Right renal pelvis (tissue), 4 donors: ENCODE data around the gene EFEMP1. TPM values are rescaled to one million over a fixed set of nuclear protein-coding genes. Genes with fewer than 3 reads are reported as not detected.
A peak's percentile ranks its signal among the peaks of the same experiment; 100 is the strongest.

ENCODE experiments used
- DNase-seq, 4 donors: peaks; one replicate each; pipeline ENCODE4 v3.0.0-alpha.2; 2013; ENCODE audit warnings: low read depth in 4 of 4, low spot score in 3 of 4, missing footprints in 1 of 4
- polyA plus RNA-seq, 4 donors: library from polyadenylated mRNA; unstranded; fragments of 120-200 nt; gene quantifications; one replicate each; pipeline ENCODE4 v1.2.1, GENCODE V29; 2013; ENCODE audit not compliant: insufficient read length in 4 of 4

Gene EFEMP1
- polyA plus RNA-seq, 4 donors = 93.9 to 109 (median 104) TPM

DNA sequence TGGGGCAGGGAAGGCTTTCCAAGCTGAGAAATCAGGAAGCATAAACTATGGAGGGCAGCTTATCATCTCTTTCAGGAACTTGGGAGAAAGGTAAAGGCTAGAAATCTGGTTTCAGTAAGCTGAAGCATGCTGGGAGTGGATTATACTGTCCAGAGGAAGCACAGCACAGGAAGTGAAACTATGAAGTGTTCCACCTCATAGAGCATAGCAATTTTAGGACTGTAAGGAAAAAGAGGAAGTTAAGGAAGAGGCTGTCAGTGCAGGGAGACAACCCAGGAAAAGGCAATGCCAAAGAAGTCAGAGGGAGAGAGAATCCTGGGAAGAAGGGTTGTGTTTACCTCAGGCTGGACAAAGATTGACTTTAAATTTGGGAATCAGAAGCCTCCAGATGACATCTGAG, 51.9 kb downstream of the EFEMP1 start:
- no peak for DNase-seq

- DNase-seq = no peak
These were observed 53.8 kb downstream of the EFEMP1 start for GRCh38 chr2:55869637-55870325.

GRCh38 chr2:55865096-55865835, 58.3 kb downstream of the EFEMP1 start:
- DNase-seq = no peak

DNA sequence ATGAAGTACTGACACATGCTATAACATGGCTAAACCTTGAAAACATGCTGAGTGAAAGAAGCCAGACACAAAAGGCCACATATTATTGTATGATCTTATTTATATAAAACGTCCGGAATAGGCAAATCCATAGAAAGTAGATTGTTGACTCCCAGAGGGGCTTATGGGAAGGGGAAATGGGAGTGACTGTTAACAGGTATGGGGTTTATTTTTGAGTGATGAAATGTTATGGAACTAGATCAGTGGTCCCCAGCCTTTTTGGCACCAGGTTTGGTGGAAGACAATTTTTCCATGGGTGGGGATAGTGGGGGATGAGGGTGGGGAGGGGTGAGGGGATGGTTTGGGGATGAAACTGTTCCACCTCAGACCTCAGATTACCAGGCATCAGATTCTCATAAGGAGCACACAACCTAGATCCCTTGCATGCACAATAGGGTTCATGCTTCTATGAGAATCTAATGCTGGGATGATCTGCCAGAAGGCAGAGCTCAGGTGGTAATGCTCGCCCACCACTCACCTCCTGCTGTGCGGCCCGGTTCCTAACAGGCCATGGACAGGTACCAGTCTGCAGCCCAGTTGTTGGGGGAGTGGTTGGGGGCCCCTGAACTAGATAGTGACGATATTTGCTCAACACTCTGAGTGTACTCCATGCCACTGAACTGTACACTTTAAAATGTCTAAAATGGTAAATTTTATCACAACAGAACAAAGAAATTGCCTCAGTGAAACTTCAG, 59.1 kb downstream of the EFEMP1 start:
- no peak for DNase-seq

GRCh38 chr2:55862673-55863390, 60.8 kb downstream of the EFEMP1 start:
- DNase-seq = no peak

GRCh38 chr2:55862246-55862645, 61.3 kb downstream of the EFEMP1 start:
- DNase-seq = no peak

DNA sequence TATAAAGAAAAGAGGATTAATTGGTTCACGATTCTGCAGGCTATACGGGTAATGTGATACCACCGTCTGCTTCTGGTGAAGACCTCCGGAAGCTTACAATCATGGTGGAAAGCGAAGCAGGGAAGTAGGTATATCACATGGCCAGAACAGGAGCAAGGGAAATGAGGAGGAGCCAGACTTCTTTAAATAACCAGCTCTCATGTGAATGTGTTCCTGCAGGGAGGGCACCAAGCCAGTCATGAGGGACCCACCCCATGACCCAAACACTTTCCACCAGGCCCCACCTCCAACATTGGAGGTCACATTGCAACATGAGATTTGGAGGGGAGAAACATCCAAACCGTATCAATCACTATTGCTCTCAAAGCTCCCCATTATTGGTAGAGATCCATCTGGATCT, 61.8 kb downstream of the EFEMP1 start:
- no peak for DNase-seq

- no peak for DNase-seq
These were observed 62.8 kb downstream of the EFEMP1 start for GRCh38 chr2:55860832-55861231.

DNA sequence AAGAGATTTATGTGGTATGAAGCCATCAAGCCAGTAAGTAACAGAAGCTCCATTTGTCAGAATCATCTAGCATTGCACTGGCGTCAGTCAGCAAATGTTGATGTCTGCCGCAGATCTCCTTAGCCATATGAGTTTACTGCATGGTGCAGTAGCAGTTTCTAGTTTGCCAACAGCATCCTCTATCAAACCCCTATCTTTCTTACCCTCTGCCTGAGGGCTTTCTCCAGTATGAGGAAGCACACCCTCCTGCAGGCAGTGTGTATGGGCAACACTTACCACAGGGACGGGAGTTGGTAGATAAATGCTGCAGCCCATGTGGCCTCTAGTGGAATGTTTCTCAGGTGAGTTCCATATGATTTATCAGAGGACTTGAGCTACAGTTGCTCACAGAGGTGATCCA, 63.7 kb downstream of the EFEMP1 start:
- DNase-seq = no peak

GRCh38 chr2:55857766-55858165, 65.8 kb downstream of the EFEMP1 start:
- DNase-seq = no peak

DNA sequence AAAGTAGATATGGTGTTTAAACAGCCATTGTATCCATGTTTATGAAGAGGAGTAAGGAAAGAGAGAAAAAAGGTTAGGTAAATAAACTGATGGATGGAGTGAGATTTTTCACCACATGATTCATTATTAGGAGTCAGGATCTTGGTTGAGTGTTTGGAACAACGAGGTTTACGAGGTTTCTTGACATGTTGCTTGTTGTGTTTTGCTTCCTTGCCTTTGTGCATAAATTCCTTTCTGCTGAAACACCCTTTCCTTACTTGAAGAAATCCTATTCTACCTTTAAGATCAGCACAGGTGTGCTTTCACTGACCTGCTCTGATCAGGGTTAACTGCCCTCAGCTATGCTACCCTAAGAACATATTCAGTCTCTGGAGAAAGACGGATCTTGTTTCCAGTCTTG, 66.6 kb downstream of the EFEMP1 start:
- DNase-seq = no peak

GRCh38 chr2:55848096-55848495, 75.5 kb downstream of the EFEMP1 start:
- no peak for DNase-seq

DNA sequence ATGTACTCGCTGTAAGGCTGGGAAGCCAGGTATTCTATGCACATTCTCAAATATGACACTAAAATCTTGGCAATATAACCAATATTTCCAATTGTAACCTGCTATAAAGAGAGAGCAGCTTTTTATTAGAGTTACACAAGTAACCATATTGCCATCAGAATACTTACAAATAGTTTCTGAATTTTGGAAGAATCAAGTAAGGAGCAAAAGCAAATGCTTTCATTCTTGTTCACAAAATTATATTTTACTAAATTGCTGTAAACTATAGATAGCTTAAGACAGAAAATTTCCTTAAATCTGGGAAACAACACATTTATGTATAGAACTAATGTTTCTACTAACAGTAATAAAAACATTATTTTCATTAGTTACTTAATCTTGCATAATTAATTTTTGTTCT, 77.2 kb downstream of the EFEMP1 start:
- DNase-seq = no peak

DNA sequence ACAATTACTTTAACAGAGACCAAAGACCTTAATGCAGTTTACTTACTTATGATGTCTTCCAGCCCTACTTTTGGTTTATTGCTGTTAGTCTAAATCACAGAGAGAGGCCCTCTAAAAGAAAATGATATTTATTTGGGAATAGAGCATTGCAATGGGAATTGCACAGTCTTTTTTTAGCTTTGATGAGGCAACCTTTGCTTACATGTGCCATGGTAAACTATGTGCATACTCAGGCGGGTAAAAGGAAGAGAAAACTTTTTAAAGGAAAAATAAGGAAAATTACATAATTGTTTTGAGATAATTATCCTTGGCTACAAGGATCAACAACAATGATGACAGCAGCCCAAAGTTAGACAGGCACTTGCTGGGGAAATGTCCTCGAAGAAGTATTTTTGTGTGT, 78.6 kb downstream of the EFEMP1 start:
- DNase-seq = no peak

GRCh38 chr2:55843994-55844345, 79.6 kb downstream of the EFEMP1 start:
- no peak for DNase-seq

DNA sequence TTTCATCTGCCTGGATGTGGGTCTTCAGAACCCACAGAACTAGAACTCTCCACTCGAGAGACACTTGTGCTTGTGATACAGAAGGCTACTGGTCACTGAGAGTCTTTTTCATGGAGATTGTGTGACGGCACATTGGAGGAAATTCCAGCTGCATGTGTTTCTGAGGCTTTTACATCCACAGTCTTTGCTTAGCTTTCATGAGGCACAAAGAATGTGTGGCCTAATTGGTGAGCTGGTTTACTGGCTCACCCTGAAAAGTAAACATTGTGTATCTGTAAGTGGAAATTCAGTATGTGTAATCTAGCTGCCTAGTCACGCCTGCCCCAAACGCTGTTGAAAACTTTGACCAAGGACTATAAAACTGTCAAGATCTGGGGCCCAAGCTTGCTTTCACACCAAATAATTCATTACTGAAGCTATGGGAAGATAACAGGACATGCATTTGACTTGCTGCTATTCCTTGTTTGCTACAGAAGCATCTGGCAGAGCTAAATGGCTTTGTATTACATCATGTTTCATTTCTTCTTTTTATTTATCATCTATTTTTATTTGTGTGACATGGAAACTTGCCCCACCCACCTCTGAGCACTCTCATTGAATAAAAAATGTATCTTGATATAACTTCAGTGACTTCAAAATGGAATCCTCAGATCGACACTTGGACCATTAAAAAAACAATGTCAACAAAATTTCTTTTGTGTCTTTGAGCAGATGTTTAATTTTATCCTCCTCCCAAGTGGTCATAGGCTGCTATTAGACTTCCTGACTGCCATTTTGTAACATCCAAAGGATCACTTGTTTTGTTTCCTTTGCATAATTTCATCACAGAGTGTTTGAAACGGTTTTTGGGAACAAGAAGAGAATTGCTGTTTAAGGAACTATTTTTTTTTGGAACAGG, 80.2 kb downstream of the EFEMP1 start:
- peak; percentile 34 to 71 (median 62) for DNase-seq

GRCh38 chr2:55842046-55842445, 81.5 kb downstream of the EFEMP1 start:
- no peak for DNase-seq

DNA sequence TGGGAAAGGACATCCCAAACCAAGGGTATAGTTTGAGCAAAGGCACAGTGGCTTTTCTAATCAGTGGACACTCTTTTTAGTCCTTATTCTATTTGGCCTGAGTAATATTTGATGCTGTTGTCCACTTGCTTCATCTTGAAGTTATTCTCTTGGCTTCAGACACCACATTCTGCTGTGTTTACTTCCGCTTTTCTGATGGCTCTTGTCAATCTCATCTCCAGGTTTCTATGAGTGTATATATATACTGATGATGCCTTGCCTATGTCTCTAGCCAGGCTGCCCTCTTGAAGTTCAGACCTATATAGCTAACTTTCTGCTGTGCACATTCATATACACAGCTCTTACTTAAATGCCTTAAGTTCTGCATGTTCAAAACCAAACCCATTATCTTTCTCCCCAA, 83.1 kb downstream of the EFEMP1 start:
- DNase-seq = no peak

DNA sequence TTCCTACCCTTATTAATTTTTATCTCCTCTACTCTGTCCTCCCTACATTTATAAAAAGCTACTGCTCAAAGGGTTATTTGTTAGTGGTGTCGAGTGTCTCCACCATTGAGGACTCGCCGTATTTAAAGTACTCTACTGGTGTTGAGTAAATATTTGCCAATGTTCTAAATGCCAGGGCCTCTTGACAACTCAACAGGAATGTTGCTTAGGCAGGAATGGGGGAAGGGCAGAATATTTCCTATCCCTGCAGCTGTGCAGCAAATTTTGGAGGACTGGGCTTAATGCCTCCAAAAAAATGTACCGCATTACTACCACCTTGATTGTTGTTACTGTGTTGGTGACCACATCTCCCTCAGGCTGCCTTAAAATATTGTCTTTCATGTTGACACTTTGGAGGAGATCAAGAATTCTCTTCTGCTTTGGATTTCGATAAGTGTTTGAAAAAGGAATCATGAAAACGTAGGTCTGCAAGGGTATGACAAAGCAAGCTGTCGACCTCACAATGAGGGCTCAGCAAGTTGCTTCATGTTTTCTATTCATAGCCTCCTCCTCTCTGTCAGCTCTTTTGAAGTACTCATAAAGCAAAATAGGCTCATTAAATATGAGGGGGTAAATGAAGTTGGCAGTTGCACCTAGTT, 84.3 kb downstream of the EFEMP1 start:
- no peak for DNase-seq

DNA sequence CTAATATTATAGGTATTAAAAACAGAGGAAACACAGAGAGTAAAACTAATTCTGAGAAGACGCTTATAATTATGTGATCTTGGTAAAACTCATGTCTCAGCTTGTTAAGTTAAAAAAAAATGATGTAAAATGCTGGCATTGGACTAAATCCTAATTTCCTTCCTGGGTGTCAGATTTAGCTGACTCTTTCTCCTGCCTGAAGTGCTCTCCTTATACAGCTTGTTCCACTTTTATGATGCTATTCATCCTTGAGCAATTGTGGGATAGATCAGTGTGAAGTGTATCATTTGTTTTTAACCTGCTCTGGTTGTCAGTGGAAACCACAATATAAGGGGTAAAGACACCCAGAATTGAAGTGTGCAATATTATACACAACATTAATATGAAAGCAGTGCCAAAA, 84.9 kb downstream of the EFEMP1 start:
- DNase-seq = no peak
